Keratinocyte (primary cell): Measurements from ENCODE around the gene RPL13A.

ENCODE experiments used
- CTCF ChIP-seq, 3 experiments: IDR thresholded peaks in 1 of 3; conservative IDR thresholded peaks in 1 of 3; optimal IDR thresholded peaks in 1 of 3; 2 replicates in 2 of 3; 3 replicates in 1 of 3; pipeline versions ENCODE3 to v1.5.1; 2011; ENCODE audit warnings: low read length in 3 of 3, mild to moderate bottlenecking in 3 of 3, moderate library complexity in 2 of 3, control low read depth in 1 of 3, inconsistent platforms in 1 of 3; ENCODE audit not compliant: insufficient read depth in 2 of 3; ENCODE audit errors: extremely low read depth in 1 of 3
- EZH2 ChIP-seq: IDR thresholded peaks from one replicate; pipeline ENCODE4 v1.6.1; 2012; ENCODE audit warnings: inconsistent platforms, mild to moderate bottlenecking, low read length, moderate library complexity

GRCh38 chr19:49534632-49535385 lies 47.4 kb downstream of the RPL13A start:
- no peak for TF ChIP-seq CTCF (optimal IDR thresholded peaks at IDR 0.05 in 1 of 3, IDR thresholded peaks at IDR 0.05 in 1 of 3, conservative IDR thresholded peaks at IDR 0.05 in 1 of 3; ENCODE audit: extremely low read depth in 1 of 3, insufficient read depth in 2 of 3, low read length in 3 of 3)
- no peak for TF ChIP-seq EZH2
